Gastroesophageal sphincter (tissue), 3 donors: ENCODE data around the gene ZCCHC4.

Source experiments
- POLR2A ChIP-seq, 2 donors: fragments of 450-650 bp; IDR thresholded peaks; one replicate each; pipeline ENCODE4 v1.6.1; 2017; ENCODE audit warnings: antibody characterized with exemption in 2 of 2, mild to moderate bottlenecking in 2 of 2, moderate library complexity in 1 of 2
- TF ChIP-seq, protein P1 (sequence below), 4 experiments: fragments of 200-600 bp in 2 of 4; fragments of 450-650 bp in 2 of 4; sonication (generic) in 1 of 4; IDR thresholded peaks; one replicate each; pipeline ENCODE4 v1.5.1; 2017 to 2019; ENCODE audit warnings: antibody characterized with exemption in 4 of 4, mild to moderate bottlenecking in 2 of 4, moderate library complexity in 2 of 4

DNA sequence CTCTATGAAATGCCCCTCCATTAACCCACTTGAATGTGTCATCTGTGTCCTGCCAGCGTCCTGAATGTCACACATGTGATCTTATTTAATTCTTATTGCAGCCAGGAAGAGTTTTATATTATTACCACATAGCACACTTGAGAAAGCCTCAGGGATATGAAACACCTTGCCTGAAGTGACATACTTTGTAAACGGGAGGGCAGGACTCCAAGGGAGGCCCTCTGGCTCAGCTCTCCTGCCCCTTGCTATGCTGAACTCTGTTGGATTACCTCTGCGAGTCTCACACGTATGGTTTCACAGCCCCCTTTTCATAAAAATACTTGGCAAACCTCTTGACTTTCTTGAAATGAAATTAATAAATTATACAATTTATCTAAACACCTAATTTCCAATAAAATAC lies 11.1 kb upstream of the ZCCHC4 start:
- TF ChIP-seq, protein P1, sequence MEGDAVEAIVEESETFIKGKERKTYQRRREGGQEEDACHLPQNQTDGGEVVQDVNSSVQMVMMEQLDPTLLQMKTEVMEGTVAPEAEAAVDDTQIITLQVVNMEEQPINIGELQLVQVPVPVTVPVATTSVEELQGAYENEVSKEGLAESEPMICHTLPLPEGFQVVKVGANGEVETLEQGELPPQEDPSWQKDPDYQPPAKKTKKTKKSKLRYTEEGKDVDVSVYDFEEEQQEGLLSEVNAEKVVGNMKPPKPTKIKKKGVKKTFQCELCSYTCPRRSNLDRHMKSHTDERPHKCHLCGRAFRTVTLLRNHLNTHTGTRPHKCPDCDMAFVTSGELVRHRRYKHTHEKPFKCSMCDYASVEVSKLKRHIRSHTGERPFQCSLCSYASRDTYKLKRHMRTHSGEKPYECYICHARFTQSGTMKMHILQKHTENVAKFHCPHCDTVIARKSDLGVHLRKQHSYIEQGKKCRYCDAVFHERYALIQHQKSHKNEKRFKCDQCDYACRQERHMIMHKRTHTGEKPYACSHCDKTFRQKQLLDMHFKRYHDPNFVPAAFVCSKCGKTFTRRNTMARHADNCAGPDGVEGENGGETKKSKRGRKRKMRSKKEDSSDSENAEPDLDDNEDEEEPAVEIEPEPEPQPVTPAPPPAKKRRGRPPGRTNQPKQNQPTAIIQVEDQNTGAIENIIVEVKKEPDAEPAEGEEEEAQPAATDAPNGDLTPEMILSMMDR (IDR thresholded peaks at IDR 0.05) = no peak
- TF ChIP-seq POLR2A (IDR thresholded peaks at IDR 0.05) = no peak
